HG03280 (cell line): ENCODE data around the gene APOL2.
"Not testable (repeated sequence)": the region's sequence is repeated elsewhere in the genome, so short reads cannot be mapped to it uniquely, and the experiment has no call there.

ENCODE experiments used
- ATAC-seq: cut with Tn5 transposase; IDR thresholded peaks from one replicate; pipeline ENCODE4 v1.9.1; 2021; ENCODE audit warnings: mild to moderate bottlenecking, moderate library complexity; ENCODE audit not compliant: unreplicated experiment

APOL2 gene

DNA sequence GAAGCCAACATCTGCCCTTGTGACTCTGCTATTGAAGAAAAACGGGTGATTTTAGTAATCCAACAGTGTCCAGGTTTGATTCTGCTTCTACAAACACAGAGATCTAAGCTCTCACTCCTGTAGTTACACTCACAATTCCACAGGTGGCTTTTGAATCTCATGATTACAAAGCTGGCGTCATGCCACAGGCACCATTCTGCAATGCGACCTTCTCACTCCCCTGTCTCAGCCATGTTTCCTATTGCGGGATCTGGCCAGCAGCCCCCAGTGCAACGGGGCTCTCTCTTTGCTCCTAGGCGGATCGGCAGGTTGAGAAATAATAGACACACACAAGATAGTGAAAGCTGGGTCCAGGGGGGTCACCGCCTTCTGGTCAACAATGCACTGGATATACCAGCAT, 36.4 kb downstream of the APOL2 start:
- ATAC-seq = not testable (repeated sequence)

DNA sequence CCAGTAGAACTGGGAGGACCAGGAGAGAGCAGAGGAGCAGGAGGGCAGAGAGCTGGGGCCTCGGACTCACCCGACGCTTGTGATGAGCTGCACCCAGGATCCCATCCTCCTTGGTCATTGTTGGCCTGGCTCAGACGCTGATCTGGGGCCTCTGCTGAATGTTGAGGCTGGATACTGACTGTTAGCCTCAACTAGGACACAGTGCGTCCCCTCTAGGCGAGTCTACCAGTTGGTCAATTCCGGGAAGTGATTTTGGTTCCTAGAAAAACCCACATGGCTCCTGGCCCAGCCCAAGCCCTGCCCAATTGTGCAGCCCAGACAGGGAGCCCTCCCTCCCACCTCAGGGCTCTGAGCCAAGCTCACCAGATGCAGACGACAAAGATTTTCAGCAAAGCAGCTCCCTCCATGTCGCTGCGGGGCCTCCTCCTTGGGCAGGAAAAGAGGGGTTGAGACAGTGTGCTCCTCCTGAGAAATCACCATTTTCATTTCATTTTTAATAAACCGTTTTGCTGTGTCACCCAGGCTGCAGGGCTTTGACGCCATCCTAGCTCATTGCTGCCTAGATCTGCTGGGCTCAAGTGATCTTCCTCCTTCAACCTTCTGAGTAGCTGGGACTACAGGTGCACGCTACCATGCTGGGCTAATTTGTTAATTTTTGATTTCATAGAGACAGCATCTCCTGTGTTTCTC, 37.6 kb downstream of the APOL2 start, which contains the start of gene APOL4:
APOL4 (minus strand) TSS at position 180 of the 690 bp plus-strand sequence; CDS start at position 105, 75 bp downstream.
- no peak for ATAC-seq

DNA sequence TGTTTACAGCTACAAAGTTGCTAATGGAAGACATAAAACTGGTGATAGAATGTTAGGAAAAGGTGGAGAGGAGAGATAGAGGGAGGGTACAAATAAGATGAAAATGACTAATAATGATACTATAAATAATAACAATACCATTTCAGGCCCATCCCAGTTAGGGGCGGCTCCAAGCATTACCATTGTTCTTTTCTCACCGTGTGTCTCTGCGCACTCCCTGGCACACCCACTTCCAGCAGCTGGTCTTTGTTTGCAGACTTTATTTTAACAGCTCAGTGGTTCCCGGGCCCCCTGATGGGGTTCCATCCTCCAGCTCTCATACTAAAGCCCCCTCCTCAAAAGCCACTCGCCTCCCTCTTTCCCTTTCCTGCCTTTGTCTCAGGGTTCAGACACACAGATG, 38.3 kb downstream of the APOL2 start:
- ATAC-seq = not testable (repeated sequence)

GRCh38 chr22:36199001-36199551, 40.3 kb downstream of the APOL2 start:
- ATAC-seq = no peak

GRCh38 chr22:36198536-36198935, 40.8 kb downstream of the APOL2 start:
- no peak for ATAC-seq

GRCh38 chr22:36197514-36198146, 41.7 kb downstream of the APOL2 start:
- ATAC-seq = no peak

- ATAC-seq = no peak
Observed at GRCh38 chr22:36197065-36197440, 42.3 kb downstream of the APOL2 start.

DNA sequence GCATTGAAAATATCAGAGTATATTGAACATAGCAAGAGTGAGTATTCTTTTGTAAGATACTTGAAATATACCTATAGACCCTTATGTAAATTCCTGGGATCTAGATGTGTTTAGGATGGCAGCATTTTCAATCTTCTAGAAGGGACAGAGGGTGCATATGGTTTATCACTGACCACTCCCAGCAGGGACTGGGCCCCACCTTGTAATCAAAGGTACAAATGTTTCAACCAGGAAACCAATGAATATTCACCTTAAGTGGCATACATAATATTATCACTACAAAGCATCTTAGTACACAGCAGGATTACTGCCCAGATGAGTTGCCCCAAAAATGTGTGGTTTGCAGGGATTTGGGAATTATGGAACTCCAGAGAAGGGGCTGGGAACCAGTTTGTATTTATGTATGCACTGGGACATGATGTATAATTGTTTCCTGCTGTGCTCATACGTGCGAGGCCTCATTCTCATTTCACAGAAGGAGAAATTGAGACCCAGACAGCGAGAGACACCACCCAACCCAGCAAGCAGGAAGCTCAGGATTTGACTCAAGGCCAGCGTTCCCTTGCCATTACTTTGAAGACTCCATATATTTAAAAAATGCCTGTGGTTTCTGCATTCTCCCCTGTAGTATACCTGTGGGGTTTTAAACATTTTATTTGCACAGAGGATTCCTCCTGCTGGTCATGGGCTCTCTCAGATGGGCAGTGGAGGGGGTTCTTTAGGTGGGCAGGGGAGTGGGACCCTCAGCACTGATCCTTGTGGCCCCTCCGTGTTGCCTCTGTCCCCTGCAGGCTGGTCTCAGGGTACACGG, 42.9 kb downstream of the APOL2 start:
- no peak for ATAC-seq

GRCh38 chr22:36194971-36195370, 44.4 kb downstream of the APOL2 start:
- no peak for ATAC-seq

DNA sequence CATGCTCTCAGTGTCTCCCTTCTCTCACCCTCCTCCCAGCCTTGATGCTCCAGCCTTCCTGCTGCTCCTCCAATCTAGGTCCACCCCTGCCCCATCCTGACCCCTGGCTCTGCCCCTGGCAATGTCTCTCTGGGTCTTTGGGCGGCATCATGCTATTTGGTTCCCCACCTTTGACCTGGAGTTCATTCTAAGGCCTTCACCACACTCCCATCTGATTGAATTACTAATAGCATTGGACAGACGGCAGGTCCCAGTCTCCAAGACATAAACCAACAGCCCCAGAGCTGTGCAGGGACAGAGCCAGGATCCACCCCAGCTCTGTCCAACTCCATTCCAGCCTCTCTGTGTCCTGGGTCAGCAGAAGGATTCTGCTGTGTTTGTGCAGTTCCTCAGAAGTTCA, 44.9 kb downstream of the APOL2 start:
- ATAC-seq = no peak

DNA sequence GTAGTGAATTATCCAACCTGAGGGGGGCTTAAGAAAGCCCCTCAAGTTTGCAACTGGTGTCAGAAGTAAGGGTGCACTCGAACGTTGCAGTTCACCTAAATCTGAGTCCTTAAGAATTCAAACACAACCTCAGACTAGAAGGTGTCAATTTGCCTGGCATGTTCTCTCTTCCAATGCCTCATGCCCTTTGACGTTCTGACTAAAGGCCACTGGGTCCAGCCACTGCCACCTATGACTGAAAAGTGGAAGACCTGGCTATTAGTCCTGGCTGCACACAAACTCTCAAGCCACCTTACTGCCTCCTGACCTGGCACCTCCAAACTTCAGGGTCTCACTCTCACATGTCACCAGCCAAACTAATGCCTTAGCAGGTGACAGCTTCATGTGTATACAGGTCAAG, 45.8 kb downstream of the APOL2 start:
- no peak for ATAC-seq

DNA sequence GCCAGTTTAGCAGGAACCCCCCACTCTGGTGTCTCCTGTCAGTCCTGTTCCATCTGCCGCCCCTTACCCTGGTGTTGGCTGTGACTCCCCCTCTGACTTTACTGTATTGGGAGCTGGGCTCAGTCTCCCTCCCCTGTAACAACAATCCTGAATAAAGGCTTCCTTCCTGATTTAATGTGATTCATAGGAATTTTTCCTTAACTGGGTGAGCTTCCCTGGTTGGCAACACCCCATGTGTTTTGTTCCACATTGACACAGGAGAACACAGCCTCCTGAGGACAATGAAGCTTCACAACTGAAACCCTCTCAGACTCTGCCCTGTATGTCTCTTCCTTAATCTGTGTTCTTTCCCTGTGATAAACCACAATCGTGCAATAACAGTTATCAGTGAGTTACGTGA, 46.2 kb downstream of the APOL2 start:
- no peak for ATAC-seq

DNA sequence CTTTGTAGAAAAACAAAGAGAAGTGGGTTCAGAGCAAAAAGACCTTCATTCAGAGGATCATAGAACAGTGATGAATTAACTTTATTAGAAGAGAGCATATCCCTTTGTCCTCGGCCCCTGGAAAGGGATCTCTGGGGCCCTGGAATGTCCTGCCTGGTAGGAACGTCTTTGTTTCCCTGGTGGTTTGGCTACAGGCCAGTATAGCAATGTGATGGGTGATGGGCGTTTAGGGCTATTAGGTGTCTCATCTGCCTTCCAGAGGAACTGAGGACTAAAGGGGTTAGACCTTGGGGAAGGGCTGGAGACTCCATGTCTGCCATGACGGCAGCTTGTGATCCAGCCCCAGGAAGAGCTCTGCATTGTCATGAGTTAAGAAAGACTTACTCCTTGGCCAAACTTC, 46.8 kb downstream of the APOL2 start:
- ATAC-seq = no peak

- ATAC-seq = no peak
Observed at GRCh38 chr22:36191106-36191836, 48.1 kb downstream of the APOL2 start.

DNA sequence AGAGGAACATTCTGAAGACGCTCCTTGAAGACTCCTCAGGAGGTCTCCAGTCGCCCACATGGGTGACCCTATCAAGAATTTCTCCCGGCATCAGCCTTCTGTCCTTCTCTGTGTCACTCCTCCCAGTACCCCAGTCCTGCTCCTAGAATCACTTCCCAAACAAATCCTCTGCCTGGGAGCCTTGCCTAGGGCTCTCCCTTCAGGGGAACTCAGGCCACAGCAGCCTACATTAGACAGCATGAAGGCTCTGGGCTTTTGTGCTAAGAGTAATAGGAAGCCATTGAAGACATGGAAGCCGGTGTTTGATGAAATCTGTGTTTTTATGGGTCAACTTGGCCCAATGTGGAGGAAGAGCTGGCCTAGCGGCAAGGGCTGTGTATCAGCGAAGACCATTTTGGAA, 51.5 kb downstream of the APOL2 start:
- ATAC-seq = not testable (repeated sequence)

DNA sequence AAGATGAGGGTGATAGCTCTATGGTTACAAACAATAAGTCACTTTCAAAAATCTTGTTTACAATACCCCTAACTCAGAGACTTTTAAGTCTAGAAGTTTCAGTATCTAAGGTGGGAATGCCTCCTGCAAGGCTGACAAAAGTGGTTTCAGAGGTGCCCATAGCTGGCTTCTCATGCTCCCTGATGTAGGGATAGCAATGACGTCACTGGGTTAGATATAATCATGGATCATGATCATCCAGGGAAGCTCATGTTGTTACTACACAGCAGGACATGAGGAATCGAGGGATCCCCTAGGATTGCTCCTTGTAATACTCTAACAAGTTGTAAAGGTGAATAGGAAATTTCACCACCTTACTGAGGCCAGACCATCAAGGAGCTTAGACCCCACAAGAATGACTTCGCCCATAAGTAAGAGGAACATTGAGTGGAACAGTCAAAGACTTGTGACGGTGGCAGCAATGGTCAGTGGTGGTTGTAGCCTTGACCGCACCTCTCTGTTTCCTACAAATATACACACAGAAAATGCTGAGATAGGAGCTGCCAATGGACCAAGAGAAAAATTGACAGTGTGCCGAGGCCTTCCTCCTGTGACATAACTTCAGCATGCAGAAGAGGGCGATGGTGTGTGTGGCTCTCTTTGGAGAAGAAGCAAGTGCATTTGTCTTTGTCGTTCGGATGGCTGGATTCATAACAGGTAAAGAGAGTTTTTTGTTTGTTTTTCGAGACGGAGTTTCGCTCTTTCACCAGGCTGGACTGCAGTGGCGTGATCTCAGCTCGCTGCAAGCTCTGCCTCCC, 53.3 kb downstream of the APOL2 start:
- ATAC-seq = no peak

DNA sequence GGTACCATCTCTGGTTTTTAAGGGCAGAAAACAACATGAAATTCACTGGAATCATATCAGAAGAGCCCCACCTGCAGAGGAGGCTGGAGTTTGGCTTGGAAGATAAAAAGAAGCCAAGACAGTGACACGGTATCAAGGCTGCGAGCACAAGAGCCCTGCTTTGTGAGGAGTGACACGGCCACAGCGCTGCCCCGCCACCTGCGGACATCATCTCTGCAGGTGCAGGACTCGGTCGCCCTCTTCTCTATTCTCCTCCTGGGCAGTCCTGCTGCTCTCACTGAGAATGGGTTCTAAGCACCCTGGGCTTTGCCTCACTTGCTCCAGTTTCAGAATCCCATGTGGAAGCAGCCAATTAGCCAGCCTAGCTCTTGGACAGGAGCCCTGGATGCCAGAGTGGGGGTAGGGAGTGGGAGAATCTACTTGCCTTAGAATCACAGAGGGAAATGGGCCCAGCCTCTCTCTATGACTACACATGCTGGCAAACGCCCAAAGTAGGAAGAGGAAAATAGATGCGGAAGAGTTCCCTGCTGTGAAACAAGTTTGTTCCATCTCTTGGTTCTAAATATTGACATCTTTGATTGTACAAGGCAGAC, 54.8 kb downstream of the APOL2 start:
- ATAC-seq = no peak

GRCh38 chr22:36183446-36183845, 55.9 kb downstream of the APOL2 start:
- ATAC-seq = no peak

- ATAC-seq = no peak
Observed at GRCh38 chr22:36182857-36183256, 56.5 kb downstream of the APOL2 start.

DNA sequence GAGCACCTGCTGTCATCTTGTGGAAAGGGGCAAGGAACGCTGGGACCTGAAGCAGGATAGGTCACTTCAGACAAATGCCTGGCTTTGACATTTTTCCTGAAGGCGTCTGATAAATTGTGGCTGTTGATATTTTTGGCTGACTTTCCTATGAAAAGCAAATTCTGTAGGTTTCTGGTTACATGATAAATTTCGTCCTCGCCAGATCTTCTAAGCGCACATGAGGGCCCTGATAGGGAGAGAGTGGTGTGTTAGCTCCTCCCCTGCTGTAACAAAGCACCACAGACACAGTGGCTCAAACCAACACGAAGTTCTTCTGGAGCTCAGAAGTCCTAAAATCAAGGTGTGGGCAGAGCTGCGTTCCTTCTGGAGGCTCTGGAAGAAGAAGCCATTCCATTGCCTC, 57.3 kb downstream of the APOL2 start:
- ATAC-seq = no peak
